Left lung (tissue), 10 donors: ENCODE measurements around the gene VPS37C. TPM values are rescaled to one million over a fixed set of nuclear protein-coding genes. Genes with fewer than 3 reads are reported as not detected.

ENCODE experiments used
- ATAC-seq: fragments of 200-7000 bp; cut with Tn5 transposase; one replicate; pipeline ENCODE4 v1.9.1; 2020; ENCODE audit warnings: moderate library complexity
- DNase-seq, 4 donors: peaks; one replicate each; pipeline ENCODE4 v3.0.0-alpha.2; 2013 to 2020
- H3K27ac ChIP-seq, 2 donors: fragments of 200-600 bp; sonication (generic) in 1 of 2; one replicate each; pipeline versions ENCODE4 v1.5.0 to v1.8.0; 2020 to 2021
- H3K27me3 ChIP-seq, 2 donors: fragments of 200-600 bp; sonication (generic) in 1 of 2; one replicate each; pipeline versions ENCODE4 v1.5.0 to v1.8.0; 2020 to 2021
- H3K36me3 ChIP-seq, 2 donors: fragments of 200-600 bp; sonication (generic) in 1 of 2; one replicate each; pipeline versions ENCODE4 v1.5.0 to v1.8.0; 2020 to 2021
- H3K4me1 ChIP-seq, 2 donors: fragments of 200-600 bp; one replicate each; pipeline ENCODE4 v1.8.0; 2021
- H3K4me3 ChIP-seq, 2 donors: fragments of 200-600 bp; sonication (generic) in 1 of 2; one replicate each; pipeline versions ENCODE4 v1.5.0 to v1.8.0; 2020 to 2021; ENCODE audit warnings: mild to moderate bottlenecking in 1 of 2
- H3K9me3 ChIP-seq, 2 donors: fragments of 200-600 bp; sonication (generic) in 1 of 2; one replicate each; pipeline versions ENCODE4 v1.5.0 to v1.8.0; 2020 to 2021
- intact Hi-C, 2 donors: fragments of 100-400 bp; cut with DNase I; formaldehyde crosslinking; loops; one replicate each; pipeline versions ENCODE4 v1.11.2 to v1.14.2; 2022
- polyA plus RNA-seq, 6 donors: library from polyadenylated mRNA; unstranded; fragments of 120-200 nt; gene quantifications; one replicate each; pipeline ENCODE4 v1.2.1, GENCODE V29; 2013; ENCODE audit not compliant: insufficient read length in 6 of 6
- total RNA-seq, 2 donors: library from RNA; stranded (reverse); fragmentation: NEBNext Ultra II Directional; extraction: Animal tissue kit (Norgen Biotek cat#: 25700); gene quantifications; one replicate each; pipeline ENCODE4 v1.2.1, GENCODE V29; 2021
- TF ChIP-seq, protein P1 (sequence below), 2 donors: fragments of 200-600 bp; sonication (generic) in 1 of 2; IDR thresholded peaks; one replicate each; pipeline versions ENCODE4 v1.5.0 to v1.8.0; 2021; ENCODE audit warnings: antibody characterized with exemption in 2 of 2
- donor health status: DM: no; HTN: yes; CAD: no.
- donor health status: DM: no; HTN: no; CAD: no.

The VPS37C gene
- total and polyA plus RNA-seq, 8 donors: 14.7 to 30.8 (median 17.7) TPM

GRCh38 chr11:61132646-61133045 lies 28.6 kb downstream of the VPS37C start:
- Histone ChIP-seq H3K4me3 (no peak overlapping the region), H3K4me1 (peaks cover 9 to 13% of the 10 kb centered on the region in 2 donors), H3K9me3 (no peaks in the 10 kb centered on the region), H3K36me3 (peaks cover 0 to 81% of the 10 kb centered on the region in 2 donors), H3K27ac (no peak overlapping the region), H3K27me3 (no peaks in the 10 kb centered on the region)
- intact Hi-C loops: no loop called here
- DNase-seq: no peak
- TF ChIP-seq, protein P1, sequence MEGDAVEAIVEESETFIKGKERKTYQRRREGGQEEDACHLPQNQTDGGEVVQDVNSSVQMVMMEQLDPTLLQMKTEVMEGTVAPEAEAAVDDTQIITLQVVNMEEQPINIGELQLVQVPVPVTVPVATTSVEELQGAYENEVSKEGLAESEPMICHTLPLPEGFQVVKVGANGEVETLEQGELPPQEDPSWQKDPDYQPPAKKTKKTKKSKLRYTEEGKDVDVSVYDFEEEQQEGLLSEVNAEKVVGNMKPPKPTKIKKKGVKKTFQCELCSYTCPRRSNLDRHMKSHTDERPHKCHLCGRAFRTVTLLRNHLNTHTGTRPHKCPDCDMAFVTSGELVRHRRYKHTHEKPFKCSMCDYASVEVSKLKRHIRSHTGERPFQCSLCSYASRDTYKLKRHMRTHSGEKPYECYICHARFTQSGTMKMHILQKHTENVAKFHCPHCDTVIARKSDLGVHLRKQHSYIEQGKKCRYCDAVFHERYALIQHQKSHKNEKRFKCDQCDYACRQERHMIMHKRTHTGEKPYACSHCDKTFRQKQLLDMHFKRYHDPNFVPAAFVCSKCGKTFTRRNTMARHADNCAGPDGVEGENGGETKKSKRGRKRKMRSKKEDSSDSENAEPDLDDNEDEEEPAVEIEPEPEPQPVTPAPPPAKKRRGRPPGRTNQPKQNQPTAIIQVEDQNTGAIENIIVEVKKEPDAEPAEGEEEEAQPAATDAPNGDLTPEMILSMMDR (IDR thresholded peaks at IDR 0.05): no peak
- no peak for ATAC-seq

DNA sequence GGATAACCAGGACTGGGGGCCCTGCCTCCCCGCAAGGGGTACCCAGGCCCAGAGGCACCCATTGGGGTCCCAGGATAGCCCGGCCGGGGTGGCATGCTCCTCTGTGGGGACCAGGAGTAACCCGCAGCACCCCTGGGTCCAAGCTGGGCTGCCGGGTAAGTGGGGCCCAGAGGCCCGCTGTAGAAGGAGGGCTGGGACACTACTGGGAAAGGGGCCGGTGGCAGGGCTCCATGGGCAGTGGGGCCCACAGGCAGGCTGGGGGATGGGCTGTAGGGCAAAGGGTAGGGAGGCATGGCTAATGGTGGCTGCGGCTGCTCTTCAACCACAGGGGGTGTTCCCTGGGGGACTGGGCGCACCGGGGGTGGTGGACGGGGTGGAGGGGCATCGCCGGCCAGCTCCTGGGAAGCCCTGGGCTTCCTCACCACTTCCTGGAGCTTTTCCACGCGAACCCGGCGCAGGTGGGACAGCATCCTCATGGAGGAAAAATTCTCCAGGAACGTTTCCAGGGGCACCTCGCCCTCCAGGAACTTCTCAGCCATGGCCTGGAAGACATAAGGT lies 29.1 kb downstream of the VPS37C start:
- DNase-seq: no peak
- Histone ChIP-seq H3K36me3 (peaks cover 0 to 75% of the 10 kb centered on the region in 2 donors), H3K4me1 (peaks cover 9 to 13% of the 10 kb centered on the region in 2 donors), H3K4me3 (no peak overlapping the region), H3K9me3 (no peaks in the 10 kb centered on the region), H3K27ac (no peak overlapping the region), H3K27me3 (no peaks in the 10 kb centered on the region)
- intact Hi-C loops: no loop called here
- no peak for ATAC-seq
- TF ChIP-seq, protein P1 (IDR thresholded peaks at IDR 0.05): no peak

- ATAC-seq (no peak), DNase-seq (no peak)
- Histone ChIP-seq H3K27ac (no peak overlapping the region), H3K36me3 (peaks cover 0 to 70% of the 10 kb centered on the region in 2 donors), H3K27me3 (no peaks in the 10 kb centered on the region), H3K4me1 (peaks cover 9 to 13% of the 10 kb centered on the region in 2 donors), H3K9me3 (no peaks in the 10 kb centered on the region), H3K4me3 (no peak overlapping the region)
- TF ChIP-seq, protein P1 (IDR thresholded peaks at IDR 0.05): no peak
- intact Hi-C loops: no loop called here
Measured at GRCh38 chr11:61131586-61131985, 29.6 kb downstream of the VPS37C start.

DNA sequence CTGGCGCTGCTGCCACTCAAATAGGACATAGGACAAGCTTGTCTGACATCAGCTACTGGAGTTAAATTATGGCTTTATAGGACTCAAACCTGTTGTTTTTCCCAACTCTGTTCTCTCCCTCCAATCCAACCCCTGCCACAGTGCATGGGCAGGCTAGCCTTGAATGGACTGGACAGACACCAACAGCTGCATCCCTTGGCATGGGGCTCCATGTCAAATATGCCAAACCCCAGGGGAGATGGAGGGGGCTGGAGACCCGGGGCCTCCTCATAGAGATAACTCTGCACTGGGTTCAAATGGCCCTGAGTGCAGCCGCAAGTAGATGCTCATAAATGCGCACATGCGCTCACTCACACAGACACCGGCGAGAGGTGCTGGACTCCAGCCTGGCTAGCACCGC lies 30.0 kb downstream of the VPS37C start:
- no peaks in the 10 kb centered on the region for H3K9me3 ChIP-seq
- no peak overlapping the region for H3K4me3 ChIP-seq
- TF ChIP-seq, protein P1 (IDR thresholded peaks at IDR 0.05): no peak
- H3K4me1 ChIP-seq: peaks cover 9 to 13% of the 10 kb centered on the region in 2 donors
- H3K36me3 ChIP-seq: peaks cover 0 to 66% of the 10 kb centered on the region in 2 donors
- ATAC-seq: no peak
- intact Hi-C loops: no loop called here
- H3K27me3 ChIP-seq: no peaks in the 10 kb centered on the region
- no peak for DNase-seq
- H3K27ac ChIP-seq: no peak overlapping the region

GRCh38 chr11:61129639-61130523 lies 31.3 kb downstream of the VPS37C start:
- intact Hi-C loops: loop anchor here in 1 of 2 donors (2.0 kb wide), 1 partner anchor 159 kb away; the partner anchor contains the start of gene CD6
- Histone ChIP-seq H3K36me3 (peaks cover 0 to 53% of the 10 kb centered on the region in 2 donors), H3K27me3 (no peaks in the 10 kb centered on the region), H3K27ac (peak overlapping the region; percentile 1 to 20), H3K4me3 (no peak overlapping the region), H3K9me3 (no peaks in the 10 kb centered on the region), H3K4me1 (peaks cover 9 to 13% of the 10 kb centered on the region in 2 donors)
- ATAC-seq (peak; percentile 98), DNase-seq (peak; percentile 74 to 95 (median 89))
- TF ChIP-seq, protein P1 (IDR thresholded peaks at IDR 0.05): peak; percentile 98 to 99
